HCT116 (cell line): ENCODE data around the gene MYH15.

Source experiments
- EZH2 ChIP-seq: fragments of 200-600 bp; sonication (generic); IDR thresholded peaks from 2 replicates; pipeline ENCODE4 v1.6.1; 2017; ENCODE audit warnings: antibody characterized with exemption, mixed run types
- SRF ChIP-seq: IDR thresholded peaks from 2 replicates; pipeline ENCODE4 v1.6.1; 2012; ENCODE audit warnings: low read depth
- TF ChIP-seq, protein P1 (sequence below), 3 experiments: fragments of 200-600 bp in 1 of 3; sonication (generic) in 1 of 3; IDR thresholded peaks in 2 of 3; conservative IDR thresholded peaks in 1 of 3; 2 replicates each; pipeline ENCODE4 v1.5.1; 2012 to 2017; ENCODE audit warnings: low read depth in 2 of 3, low read length in 2 of 3, antibody characterized with exemption in 1 of 3, borderline replicate concordance in 1 of 3, control low read depth in 1 of 3, mild to moderate bottlenecking in 1 of 3, mixed read lengths in 1 of 3, mixed run types in 1 of 3, moderate library complexity in 1 of 3; ENCODE audit not compliant: insufficient read depth in 1 of 3
- TF ChIP-seq, protein P2 (sequence below): IDR thresholded peaks from 2 replicates; pipeline ENCODE4 v1.6.1; 2012; ENCODE audit warnings: low read depth

DNA sequence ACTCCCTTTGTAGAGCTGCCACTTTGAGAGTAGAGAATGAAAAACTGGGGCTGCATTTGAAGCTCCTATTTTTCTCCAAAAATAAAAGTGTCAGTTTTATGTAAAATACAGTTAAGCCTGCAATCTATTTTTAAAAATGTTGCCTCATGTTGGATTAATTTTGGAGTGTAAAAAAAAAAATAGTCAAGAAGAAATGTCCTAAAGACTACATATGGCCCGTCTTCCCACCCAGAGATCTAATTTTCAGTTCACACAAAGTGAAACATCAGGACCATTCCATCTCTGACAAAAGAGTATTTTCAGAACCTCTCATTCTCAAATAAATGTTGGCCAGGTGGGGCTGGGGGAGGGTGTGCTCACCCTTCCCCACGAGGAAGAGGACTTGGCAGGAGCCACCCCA lies 151.4 kb downstream of the MYH15 start:
- TF ChIP-seq SRF = no peak
- TF ChIP-seq, protein P1, sequence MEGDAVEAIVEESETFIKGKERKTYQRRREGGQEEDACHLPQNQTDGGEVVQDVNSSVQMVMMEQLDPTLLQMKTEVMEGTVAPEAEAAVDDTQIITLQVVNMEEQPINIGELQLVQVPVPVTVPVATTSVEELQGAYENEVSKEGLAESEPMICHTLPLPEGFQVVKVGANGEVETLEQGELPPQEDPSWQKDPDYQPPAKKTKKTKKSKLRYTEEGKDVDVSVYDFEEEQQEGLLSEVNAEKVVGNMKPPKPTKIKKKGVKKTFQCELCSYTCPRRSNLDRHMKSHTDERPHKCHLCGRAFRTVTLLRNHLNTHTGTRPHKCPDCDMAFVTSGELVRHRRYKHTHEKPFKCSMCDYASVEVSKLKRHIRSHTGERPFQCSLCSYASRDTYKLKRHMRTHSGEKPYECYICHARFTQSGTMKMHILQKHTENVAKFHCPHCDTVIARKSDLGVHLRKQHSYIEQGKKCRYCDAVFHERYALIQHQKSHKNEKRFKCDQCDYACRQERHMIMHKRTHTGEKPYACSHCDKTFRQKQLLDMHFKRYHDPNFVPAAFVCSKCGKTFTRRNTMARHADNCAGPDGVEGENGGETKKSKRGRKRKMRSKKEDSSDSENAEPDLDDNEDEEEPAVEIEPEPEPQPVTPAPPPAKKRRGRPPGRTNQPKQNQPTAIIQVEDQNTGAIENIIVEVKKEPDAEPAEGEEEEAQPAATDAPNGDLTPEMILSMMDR (IDR thresholded peaks at IDR 0.05 in 2 of 3, conservative IDR thresholded peaks at IDR 0.05 in 1 of 3; ENCODE audit: borderline replicate concordance in 1 of 3, insufficient read depth in 1 of 3, low read depth in 2 of 3, low read length in 2 of 3) = no peak
- TF ChIP-seq EZH2 = no peak
- TF ChIP-seq, protein P2, sequence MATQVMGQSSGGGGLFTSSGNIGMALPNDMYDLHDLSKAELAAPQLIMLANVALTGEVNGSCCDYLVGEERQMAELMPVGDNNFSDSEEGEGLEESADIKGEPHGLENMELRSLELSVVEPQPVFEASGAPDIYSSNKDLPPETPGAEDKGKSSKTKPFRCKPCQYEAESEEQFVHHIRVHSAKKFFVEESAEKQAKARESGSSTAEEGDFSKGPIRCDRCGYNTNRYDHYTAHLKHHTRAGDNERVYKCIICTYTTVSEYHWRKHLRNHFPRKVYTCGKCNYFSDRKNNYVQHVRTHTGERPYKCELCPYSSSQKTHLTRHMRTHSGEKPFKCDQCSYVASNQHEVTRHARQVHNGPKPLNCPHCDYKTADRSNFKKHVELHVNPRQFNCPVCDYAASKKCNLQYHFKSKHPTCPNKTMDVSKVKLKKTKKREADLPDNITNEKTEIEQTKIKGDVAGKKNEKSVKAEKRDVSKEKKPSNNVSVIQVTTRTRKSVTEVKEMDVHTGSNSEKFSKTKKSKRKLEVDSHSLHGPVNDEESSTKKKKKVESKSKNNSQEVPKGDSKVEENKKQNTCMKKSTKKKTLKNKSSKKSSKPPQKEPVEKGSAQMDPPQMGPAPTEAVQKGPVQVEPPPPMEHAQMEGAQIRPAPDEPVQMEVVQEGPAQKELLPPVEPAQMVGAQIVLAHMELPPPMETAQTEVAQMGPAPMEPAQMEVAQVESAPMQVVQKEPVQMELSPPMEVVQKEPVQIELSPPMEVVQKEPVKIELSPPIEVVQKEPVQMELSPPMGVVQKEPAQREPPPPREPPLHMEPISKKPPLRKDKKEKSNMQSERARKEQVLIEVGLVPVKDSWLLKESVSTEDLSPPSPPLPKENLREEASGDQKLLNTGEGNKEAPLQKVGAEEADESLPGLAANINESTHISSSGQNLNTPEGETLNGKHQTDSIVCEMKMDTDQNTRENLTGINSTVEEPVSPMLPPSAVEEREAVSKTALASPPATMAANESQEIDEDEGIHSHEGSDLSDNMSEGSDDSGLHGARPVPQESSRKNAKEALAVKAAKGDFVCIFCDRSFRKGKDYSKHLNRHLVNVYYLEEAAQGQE = no peak
